NCI-H82 treated with DMSO at 0.1 percent for 48 hours (cell line): ENCODE measurements around the gene RPN2.
A peak's percentile ranks its signal among the peaks of the same experiment; 100 is the strongest.

Experiments used
- DNase-seq: peaks from one replicate; lab custom pipeline; 2025; ENCODE audit not compliant: unreplicated experiment; lab: John Stamatoyannopoulos, UW

Gene RPN2

DNA sequence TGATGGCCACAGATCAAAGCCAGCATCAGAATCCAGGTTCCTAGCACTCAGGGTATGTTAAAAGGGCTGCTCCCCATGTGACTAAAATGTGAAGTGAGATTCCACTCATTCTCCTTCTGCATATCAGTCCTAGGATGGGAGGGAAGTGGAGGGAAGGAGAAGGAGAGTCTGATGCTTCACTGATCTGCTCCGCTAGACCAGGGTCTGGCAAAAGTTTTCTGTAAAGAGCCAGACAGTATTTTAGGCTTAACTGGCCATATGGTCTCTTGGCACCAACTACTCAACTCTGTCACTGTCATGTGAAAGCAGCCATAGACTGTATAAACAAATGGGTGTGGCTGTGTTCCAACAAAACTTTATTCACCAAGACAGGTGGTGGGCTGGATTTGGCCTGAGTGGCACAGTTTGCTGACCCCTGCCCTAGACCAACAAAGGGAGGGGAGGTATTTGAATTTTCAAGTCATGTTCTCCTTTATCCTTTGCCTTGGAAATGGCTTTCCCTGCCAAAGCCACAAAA lies 59.9 kb downstream of the RPN2 start:
- peak; percentile 84 for DNase-seq

DNA sequence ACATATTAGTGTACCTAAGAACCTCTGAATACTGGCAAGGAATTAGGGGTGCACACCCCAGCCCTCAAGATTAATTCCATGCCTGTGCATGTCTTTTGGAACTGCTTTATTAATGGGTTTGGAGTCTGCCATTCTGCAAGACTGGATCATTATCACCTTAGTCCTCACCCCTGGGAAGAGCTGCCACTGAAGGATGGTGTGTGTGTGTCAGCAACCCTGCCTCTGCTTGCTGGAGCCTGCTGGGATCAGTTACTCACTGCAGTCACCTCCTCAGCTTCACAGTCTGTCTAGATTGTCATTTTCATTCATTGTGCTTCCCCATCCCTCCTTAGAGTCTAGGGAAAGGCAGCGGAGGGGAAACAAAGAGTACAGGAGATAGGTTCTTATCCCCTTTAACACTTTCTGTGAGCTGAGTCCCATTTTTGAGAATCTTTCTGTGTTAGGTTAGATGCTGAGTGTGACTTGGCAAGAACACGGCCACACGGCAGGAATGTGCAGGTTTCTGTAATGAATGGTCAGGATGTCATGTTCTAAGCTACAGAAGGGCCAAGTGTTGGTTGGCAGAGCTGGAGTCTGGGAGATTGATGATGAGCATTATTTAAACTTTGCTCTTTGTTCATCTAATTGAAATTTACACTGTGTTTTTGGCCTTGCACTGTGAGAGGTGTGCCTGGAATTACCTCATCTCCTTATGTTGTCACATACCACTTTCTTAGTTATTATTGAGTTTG lies 61.4 kb downstream of the RPN2 start:
- DNase-seq, result no peak

DNA sequence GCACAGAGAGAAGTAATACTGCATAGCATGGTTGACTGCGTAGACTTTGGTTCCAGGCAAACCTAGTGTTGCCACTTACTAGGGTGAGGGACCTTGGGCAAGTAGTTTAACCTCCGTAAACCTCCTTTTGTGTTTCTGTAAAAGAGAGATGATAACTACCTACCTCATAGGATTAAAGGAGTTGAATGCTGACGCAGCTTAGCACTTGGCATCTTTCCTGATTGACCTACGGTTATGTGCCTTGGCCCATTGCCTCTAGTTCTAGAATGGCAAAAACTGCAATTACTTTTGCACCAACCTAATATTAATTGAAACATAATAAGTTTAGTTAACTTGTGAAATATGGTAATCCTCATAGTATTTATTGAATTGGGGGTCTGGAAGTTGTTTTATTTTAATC lies 63.4 kb downstream of the RPN2 start:
- no peak for DNase-seq

DNA sequence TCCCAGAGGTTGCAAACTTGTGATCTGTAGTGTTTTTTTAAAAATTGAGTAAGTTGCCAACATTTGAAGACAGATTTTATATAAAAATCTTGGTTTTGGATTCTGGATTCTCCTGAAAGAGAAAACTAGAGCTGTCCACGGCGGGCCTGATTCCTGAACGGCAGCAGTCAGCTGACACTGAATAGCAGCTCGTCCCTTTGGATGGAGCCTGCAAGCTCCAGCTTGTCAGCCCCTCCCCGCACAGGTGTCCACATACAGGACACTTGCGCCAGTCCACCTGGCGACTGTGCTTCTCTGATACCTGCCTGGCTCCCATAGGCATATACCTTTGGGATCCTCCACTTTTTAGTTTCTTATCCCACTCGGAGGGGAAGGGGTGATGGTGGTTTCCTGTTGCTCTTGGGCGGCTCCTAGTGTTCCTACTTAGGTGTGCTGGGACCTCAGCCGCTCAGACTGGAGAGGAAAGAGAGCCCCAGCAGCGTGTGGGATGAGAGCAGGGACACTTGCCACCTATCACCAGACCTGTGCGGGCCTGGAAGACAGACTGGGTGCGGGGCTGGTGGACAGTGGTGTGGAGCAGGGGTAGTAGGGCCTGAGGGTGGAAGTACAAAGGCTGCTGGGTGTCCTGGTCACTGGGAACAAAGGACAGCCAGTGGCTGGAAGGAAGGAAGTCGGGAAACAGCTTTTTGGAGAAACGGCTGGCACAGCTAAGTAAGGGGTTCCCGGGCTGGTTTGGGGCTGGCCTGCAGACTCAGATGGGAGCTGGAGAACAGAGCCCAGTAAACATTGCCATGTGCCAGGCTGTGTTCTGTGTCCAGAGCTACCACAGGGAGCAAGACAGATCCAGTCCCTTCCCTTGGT lies 64.2 kb downstream of the RPN2 start:
- no peak for DNase-seq

DNA sequence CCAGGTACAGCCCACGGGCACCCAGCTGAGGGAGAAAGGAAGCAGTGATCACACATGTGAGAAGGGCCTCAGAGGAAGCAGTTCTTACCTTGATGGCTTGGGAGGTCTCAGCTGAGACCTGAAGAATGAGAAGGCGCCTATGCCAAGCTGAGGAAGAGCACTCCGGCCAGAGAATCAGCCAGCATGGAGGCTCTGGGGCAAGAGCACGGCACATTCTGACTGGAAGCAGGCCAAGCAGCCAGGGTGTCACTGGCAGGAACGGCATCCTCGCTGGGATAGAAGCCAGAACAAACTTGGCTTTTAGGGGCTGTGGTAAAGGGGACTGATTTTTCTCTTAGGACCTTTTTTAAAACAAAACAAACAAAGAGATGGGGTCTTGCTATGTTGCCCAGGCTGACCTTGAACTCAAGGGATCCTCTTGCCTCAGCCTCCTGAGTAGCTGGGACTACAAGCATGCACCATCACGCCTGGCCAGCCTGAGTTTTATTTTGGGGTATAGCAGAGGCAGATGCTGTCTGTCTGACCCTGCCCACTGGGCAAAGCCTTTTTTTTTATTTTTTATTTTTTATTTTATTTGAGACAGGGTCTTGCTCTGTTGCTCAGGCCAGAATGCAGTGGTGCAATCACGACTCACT lies 64.9 kb downstream of the RPN2 start:
- DNase-seq, result no peak

DNA sequence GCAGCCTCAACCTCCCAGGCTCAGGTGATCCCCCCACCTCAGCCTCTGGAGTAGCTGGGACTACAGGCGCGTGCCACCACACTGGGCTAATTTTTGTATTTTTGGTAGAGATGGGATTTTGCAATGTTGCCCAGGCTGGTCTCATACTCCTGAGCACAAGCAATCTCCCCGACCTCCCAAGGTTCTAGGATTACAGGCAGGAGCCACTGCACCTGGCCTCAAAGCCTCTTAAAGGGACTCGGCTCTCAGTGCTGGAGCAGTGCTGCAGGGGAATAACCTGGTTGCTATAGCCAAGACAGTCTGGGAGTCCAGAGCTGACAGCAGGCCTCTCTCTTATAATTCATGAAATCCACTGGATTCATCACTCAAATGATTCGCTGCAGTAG lies 65.4 kb downstream of the RPN2 start:
- DNase-seq, result no peak

DNA sequence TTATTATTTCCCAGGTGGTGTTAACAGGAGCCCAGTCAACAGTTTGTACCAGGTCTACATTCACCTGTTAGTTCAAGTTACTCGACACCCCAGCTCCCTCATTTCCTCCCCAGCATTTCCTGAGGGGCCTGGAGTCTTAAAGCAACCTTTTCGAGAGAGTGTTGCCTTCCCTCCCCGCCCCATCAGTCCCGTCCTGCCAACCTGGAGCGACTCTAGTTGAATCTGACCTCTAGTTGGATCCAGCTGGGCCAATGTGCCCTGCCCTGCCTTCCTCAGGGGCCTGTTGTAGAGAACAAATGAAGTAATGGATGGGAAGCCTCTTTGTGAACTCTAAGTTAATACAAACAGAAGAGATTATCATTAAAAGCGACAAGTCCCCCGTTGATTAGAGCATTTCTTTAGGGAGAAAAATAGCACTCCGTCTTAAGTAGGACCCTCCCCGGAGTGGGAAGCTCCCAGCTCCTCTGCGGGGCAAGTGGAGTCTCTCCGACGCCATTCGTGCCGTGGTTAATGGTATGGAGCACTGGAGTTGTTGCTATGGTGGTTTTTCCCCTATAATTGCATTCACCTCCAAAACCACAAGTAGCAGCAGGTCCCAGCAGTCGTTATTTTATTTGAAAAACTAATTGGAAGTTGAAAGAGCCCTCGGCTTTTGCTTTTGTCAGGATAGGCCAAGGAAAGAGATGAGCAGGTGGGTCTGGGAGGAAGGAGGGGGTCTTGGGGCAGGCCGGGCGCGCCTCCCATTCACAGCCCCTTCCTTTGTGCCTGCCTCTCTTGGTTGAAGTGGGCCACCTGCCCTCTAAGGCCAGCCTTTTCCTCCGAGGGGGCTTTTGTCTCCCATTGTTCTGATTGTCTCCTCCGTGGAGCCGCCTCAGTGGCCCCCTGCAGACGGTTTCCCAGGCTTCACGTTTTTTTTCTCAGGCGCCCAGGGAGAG lies 66.4 kb downstream of the RPN2 start:
- no peak for DNase-seq

DNA sequence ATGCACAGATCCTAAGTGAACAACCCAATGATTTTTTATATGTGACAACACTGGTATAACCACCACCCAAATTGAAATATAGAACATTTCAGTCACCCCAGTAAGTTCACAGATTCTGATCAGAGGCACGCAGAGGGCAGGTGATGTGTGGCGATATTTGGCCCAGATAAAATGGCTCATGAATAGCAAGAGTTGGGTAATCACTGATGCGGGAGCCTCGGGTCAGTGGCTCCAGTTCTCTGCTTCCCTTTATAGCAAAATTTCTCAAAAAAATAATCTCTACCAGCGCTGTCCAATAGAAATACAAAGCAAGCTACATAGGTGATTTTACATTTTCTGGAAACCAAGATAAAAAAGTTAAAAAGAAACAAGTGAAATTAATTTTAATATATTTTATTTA lies 67.6 kb downstream of the RPN2 start:
- DNase-seq, result no peak

DNA sequence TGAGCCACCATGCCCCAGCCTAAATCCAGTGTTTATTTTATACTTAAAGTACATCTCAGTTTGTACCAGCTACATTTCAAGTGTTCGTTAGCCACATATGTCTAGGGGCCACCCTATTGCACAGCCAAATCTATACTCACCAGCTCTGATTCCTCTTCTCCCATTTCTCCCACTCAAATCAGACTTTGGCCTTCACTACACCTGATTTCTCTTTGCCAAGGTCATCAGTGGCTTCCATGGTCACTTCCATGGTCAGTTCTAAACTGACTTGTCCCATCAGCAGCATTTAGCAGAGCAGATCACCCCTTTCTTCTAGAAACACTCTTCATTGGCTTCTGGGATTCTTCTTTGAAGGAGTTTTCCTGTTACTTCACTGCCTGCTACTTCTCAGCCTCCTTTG lies 68.4 kb downstream of the RPN2 start:
- no peak for DNase-seq

DNA sequence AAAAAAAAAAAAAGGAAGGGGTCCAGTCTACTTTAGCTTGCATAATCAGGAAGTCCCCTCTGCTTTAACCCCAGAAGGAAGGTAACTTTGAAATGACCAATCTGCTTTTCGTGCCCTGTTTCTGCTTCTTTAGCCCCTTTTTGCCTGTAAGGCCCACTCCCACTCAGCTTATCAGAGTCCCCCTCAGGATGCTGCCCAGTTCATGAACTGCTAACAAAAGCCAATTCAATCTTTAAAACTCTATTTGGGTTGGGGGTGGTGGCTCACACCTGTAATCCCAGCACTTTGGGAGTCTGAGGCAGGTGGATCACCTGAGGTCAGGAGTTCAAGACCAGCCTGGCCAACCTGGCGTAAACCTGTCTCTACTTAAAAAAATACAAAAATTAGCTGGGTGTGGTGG lies 70.2 kb downstream of the RPN2 start:
- no peak for DNase-seq

DNA sequence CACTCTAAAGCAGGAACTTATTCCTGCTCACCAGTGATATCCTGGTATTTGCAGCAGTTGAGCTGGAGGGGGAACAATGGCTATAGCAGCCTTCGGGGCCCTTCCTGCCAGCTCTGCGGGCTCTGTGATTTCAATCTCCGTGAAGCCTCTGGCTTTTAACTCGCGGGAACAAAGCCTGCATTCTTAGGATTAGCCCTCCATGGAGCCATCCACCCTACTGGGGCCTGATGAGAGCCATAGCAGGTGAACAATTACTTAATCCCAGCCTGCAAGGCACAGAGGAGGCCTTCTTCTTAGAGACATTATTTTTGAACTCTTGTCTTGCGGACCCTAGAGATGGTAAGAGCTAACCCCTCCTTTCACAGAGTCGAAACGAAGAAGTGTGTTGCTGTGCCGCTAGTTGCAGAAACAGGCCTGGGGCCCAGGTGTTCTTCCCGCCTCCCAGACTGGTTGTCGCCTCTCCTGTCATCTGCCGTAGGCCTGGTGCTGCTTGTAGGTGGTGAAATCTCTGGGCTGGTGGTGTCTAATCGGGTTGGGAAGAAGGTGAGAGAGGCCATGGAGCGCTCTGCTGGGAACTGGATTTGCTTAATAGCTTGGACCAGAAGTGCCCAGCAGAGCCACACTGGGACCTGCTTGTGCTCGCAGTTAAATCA lies 72.8 kb downstream of the RPN2 start:
- no peak for DNase-seq

DNA sequence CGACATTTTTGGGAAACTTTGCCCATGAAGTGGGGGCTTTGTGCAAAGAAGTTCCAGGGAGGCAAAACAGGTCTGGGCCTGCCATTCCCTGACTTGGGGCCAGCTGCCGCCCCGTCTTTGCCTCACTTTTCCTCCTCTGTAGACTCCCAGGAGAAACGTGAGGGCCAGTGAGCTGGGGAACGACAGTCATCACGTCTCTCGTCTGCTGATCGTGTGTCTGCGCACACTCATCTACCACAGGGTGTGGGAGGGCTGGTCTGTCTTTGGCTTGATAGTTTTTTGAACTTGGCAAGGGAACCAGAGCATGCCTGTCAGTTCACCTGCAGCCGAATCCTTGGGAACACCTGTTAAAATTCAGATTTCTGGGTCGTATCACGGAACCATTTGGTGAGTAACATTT lies 74.0 kb downstream of the RPN2 start:
- no peak for DNase-seq

DNA sequence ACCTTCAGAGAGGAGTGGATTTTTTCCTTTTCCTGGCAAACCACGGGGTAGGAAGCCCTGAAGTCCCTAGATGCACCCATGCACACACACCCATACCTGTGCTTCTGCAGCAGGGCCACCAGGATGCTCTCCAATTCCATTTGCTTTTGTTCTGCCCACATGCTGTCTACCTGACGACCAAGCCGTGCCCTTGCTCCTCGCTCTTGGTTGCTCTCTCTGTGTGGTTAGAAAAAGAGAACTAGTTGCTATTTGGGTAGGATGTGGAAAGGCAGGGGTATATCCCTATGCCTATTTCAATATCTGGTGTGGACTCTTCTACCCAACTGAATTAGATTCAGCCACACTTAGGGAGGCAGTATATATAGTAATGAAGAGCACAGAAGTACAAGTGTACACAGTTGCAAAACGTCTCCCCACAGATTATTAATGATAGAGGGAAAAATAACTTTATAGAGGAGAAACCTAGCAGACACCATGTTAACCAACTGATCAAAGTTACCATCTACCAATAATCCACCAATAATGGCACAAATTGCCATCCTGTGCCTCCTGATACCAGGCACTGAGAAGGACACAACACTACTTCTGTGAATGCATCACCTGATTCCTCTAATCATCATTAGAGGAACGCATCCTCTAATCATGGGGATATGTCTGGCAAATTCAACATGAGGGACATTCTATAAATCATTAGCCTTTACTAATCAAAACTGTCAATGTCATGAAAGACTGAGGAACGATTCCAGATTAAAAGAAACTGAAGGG lies 75.2 kb downstream of the RPN2 start:
- DNase-seq, result no peak

DNA sequence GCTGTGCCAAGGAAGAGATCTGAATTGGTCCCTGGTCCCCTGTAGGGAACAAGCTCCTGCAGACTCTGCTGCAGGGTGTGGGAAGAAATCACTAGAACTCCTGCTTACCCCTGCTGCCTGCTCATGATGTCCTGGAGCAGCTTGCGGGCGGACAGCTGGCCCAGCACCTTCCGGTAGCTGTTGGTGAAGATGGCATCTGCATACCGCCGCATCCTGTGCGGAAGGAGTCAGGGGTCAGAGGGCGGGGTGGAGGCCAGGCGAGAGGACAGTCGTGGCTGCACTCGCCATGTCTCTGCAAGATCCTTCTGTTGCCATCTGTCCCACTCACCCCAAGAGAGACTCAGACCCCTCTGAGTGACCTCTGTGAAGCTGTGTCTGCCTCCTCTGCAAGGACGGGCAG lies 77.2 kb downstream of the RPN2 start:
- no peak for DNase-seq

DNA sequence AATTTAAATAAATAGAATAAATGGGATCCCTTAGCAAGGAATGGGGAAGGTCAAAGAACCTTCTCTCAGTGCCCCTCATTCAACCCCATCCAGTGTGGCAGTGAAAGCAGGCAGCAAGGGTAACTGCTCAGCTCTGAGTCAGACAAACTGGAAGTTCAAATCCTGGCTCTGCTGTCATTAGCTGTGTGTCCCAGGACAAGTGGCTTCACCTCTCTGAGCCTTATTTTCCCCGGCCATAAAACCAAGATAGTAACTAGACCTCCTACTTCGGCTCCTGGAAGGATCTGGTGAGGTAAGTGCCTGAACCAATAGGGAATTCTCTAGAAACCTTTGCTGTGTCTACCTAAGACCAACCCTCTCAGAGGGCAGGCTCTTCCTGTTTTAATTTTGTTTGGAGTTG lies 78.4 kb downstream of the RPN2 start:
- DNase-seq, result no peak

DNA sequence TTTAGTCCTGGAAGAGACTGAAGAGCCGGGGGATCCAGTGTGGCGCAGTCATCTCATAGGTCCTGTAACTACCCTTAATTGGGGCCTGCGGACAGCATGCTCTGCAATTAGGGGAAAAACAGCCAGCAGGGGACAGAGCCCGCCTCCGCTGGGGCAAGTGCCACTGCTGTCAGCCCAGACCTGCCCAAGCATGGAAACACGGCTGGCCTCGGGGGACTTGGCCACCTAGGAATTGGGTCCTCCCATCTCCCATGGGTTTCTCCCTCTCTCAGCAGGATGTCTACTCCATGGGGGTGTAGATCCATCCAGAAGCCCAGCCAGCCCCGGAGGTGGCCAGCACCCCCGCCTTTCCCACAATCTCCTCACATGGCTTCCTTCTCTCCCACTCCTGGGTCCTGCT lies 78.9 kb downstream of the RPN2 start:
- no peak for DNase-seq

DNA sequence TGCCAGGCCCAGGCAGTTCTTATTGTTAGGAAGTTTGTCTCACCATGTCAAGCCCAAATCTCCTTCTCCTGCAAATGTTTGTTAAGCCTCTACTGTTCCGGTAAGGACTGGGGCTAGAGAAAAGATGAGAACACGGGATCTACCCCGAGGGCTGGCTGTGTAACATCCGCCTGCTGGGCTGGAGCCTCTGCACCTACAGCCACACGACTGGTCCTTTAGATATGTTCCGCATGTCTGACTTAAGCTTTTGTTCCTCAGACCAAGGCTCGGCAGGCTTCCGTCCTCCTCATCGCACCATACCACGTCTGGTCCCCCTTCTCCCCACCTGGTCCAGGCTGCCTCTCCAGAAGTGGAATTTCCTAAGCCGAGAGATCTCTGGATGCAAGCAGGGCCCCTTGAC lies 79.9 kb downstream of the RPN2 start:
- no peak for DNase-seq

DNA sequence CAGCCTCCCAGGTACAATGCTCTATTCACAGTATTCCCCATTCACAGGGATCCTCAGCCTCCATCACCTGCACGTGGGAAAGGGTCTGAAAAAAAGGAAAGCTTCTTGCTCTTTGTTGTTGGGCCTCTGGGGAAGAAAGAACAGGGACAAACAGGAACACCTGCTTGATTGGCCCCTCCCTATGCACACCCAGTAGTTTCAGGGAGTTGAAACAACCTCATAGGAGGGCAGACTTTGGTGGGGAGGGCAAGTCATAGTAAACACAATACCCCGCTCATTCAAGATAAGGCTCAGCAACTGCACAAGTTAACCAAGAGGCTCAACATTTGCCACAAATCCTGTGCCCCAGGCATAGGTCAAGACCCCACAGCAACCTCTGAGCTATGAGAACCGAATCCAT lies 80.7 kb downstream of the RPN2 start:
- DNase-seq, result no peak

DNA sequence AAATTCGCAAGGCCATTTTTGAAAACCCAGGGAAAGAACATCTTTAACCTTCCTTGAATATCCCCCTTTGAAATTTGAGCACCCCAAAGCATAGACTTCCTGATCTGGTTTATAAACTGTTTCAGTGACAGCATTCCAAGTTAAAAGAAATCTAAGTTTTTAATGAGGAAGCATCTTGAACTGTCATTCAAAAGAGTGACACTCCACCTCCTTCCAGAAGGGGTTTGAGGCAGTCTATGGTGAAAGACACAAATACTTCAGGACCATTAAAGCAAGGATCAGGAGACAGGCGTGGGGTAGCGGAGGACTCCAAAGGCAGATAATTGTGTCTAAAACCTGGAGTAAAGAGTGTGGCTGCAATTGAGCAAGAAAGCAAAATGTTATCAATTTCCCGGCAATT lies 81.8 kb downstream of the RPN2 start:
- no peak for DNase-seq

DNA sequence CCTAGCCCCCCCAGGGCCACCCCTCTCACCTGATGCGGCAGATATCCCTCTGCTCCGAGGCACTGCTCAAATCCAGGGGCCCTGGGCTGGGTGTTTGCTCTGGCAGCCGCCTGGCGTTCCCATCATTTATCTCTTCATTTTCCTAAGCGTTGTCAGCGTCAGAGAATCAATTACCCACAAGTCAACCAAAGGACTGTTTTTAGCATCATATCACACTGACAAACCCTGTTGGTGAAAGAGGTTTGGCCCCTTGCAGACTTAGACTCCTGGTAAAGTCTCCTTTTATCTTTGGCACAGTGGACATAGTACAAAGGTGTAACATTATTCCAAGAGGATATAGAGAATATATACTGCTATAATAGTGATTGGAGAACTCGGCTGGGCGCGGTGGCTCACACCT lies 82.6 kb downstream of the RPN2 start, which contains the start of gene GHRH:
TSS of gene GHRH (minus strand) at position 101 of the 400 bp plus-strand sequence. CDS start 4,925 bp downstream, outside the sequence.
- DNase-seq, result no peak
